Measurements from ENCODE around the gene RNF8.

RNF8 gene

DNA sequence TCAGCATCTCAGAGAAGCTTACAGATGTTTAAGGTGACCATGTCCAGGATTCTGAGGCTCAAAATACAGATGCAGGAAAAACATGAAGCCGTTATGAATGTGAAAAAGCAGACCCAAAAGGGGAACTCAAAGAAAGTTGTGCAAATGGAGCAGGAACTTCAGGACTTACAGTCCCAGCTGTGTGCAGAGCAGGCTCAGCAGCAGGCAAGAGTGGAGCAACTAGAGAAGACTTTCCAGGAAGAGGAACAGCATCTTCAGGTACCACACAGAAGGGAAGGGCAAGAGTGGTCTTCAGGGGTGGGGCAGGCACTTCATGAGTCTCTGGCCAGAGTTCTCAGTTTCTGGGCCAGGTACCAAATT, 15.2 kb downstream of the RNF8 start:
- in situ Hi-C loops (cut with MboI; ENCODE audit: low sequenced_read_pairs, unreplicated experiment), result no loop called here
- no peak for DNase-seq (ENCODE audit: low spot score)
- TF ChIP-seq, protein P1, sequence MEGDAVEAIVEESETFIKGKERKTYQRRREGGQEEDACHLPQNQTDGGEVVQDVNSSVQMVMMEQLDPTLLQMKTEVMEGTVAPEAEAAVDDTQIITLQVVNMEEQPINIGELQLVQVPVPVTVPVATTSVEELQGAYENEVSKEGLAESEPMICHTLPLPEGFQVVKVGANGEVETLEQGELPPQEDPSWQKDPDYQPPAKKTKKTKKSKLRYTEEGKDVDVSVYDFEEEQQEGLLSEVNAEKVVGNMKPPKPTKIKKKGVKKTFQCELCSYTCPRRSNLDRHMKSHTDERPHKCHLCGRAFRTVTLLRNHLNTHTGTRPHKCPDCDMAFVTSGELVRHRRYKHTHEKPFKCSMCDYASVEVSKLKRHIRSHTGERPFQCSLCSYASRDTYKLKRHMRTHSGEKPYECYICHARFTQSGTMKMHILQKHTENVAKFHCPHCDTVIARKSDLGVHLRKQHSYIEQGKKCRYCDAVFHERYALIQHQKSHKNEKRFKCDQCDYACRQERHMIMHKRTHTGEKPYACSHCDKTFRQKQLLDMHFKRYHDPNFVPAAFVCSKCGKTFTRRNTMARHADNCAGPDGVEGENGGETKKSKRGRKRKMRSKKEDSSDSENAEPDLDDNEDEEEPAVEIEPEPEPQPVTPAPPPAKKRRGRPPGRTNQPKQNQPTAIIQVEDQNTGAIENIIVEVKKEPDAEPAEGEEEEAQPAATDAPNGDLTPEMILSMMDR (IDR thresholded peaks at IDR 0.05; ENCODE audit: borderline replicate concordance, control extremely low read depth, extremely low read depth, insufficient read depth, missing control alignments), result no peak

DNA sequence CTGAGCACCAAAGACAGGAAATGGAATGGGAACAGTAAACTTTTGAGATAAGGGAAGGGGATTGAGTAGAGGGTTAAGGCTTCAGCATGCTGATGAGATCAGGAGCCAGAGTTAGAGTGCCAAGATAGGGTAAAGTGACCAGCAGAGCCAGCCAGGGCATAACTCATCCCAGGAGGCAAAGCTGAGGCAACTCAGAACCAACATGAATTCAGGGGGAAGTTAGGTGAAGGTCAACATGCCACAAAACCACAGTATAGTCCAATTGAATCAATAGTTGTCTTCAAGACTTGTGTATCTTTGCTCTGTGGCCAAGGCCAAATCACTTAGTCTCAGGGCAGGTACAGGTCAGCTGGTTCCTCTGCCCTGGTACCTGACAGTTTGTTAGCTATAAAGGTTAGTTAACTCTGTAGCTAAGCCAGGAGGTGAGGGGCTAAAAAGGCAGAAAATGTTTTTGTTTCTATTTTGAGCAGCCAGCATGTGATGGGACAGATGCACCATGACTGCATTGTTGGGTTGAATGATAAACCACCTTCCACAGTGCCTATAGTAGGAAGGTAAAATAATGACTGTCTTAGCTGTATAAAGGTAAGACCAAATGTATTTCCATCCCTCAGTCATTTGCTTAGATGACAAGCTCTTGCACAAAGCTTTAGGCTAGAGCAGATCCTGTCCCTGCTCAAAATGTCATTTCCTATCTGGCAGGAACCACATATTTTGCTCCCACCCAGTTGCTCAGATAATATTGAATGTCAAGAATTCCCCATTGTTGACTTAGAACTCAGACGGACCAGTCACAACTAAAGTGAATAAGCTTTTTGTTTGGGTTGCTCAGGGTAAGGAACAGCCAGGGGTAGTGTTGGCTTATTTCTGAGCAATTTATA, 15.8 kb downstream of the RNF8 start:
- TF ChIP-seq, protein P1 (IDR thresholded peaks at IDR 0.05; ENCODE audit: borderline replicate concordance, control extremely low read depth, extremely low read depth, insufficient read depth, missing control alignments), result no peak
- in situ Hi-C loops (cut with MboI; ENCODE audit: low sequenced_read_pairs, unreplicated experiment), result no loop called here
- no peak for DNase-seq (ENCODE audit: low spot score)

DNA sequence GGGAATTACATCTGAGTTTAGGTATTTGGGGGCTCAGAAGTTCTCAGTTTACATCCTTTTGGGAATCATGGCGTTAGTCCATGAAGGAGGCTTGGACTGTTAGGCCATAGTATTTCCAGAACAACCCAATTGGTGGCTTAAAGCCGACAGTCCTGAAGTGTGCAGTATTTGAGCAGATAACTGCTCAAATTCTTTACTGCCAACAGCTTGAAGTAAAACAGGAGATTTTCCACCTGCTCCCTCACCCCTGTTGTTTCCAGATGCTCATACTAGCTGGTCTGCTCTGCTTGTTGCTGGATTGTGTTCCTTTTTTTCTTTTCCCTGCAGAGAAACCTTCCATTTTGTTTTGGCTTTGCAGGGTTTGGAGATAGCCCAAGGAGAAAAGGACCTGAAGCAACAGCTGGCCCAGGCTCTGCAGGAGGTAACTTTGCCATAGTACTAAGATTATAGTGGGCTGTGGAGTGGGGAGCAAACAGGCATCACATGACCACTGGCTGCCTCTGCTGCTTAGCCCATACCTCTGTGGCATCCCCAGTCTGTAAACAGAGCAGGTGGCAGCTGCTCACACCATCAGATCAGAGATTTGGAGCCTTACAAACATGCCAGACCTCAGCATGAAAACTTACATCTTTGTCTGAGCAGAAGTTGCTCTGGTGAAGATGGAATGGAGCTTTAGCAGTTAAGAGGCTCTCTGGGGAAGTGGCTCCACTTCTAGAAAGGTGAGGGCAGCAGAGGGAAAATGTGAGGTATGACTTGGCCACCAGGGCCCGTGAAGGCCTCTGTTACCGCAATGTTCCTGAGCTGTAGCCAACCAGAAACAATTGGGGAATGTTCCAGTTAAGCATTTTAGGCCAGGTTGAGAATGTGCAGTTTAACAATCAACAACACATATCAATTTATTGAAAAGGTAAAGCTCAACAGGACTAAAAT, 17.6 kb downstream of the RNF8 start:
- in situ Hi-C loops (cut with MboI; ENCODE audit: low sequenced_read_pairs, unreplicated experiment), result no loop called here

DNA sequence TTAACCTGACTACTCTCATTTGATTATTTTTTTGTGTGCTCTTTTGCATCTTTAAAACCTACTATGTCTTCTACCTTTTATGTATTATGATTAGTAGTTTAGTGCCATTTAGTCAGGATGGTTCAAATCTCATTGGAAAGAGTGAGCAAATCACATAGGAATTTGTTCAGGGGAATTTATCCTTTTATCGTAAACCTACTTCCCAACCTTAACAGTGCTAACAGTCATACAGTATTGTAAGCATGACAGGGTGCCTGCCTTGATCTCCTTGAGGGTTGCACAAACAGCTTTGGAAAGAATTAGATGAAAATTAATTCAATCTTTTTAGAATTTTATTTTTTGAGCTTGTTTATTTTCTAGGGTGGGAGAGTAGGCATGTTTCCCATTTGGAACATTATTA, 18.3 kb downstream of the RNF8 start:
- in situ Hi-C loops (cut with MboI; ENCODE audit: low sequenced_read_pairs, unreplicated experiment), result no loop called here
- TF ChIP-seq, protein P1 (IDR thresholded peaks at IDR 0.05; ENCODE audit: borderline replicate concordance, control extremely low read depth, extremely low read depth, insufficient read depth, missing control alignments), result no peak
- DNase-seq (ENCODE audit: low spot score), result no peak

More for the DNA sequence above, 17.6 kb downstream of the RNF8 start:
- DNase-seq (ENCODE audit: low spot score), result no peak
- TF ChIP-seq, protein P1 (IDR thresholded peaks at IDR 0.05; ENCODE audit: borderline replicate concordance, control extremely low read depth, extremely low read depth, insufficient read depth, missing control alignments), result no peak

DNA sequence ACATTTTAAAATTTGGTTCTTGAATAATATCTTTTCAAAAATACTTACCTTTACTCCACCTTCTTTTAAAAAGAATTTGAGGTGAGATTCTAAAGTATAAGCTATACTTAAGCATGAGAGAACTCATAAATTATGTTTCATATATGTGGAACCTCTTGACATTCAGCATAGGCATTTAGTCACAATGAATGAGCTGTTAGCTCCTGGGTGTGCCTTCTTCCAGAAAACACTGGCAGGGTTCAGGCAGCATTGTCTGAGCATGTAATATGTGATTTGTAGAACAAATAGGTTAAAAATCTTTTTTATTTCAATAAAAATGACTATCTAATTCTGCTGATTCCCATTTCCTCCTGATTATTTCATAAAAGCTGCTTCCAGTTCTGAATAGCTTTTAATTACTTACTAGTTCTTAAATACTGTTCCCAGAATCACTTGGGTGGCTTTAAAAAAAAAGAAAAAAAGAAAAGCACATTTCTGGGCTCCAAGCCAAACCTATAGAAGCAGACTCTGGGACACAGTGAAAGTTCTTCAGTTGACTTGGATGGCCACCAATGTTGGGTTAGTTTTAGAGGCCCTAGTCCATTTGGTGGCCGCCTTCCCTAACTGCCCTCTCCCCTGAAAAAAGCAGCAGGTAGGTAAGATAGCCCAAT, 20.2 kb downstream of the RNF8 start:
- TF ChIP-seq, protein P1 (IDR thresholded peaks at IDR 0.05; ENCODE audit: borderline replicate concordance, control extremely low read depth, extremely low read depth, insufficient read depth, missing control alignments), result no peak
- DNase-seq (ENCODE audit: low spot score), result no peak
- in situ Hi-C loops (cut with MboI; ENCODE audit: low sequenced_read_pairs, unreplicated experiment), result no loop called here

DNA sequence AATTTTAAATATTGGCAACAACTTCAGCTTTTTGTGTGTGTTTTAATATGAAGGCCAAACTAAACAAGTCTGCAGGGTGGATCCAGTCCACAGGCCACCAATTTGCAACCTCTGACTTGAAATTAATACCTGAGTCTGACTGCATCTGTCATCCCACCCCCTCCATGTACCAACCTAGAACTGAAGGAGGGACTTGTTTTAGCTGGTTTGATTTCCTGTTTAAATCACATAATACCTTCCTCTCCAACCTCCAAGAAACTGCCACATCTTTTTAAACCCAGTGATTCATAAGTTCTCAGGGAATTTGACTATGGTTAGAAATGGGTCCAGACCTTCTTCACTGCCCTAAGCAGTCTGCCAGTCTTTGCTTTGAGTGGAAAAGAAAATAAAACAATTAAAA, 21.6 kb downstream of the RNF8 start:
- no peak for DNase-seq (ENCODE audit: low spot score)
- in situ Hi-C loops (cut with MboI; ENCODE audit: low sequenced_read_pairs, unreplicated experiment), result no loop called here
- TF ChIP-seq, protein P1 (IDR thresholded peaks at IDR 0.05; ENCODE audit: borderline replicate concordance, control extremely low read depth, extremely low read depth, insufficient read depth, missing control alignments), result no peak
